CD4-positive, alpha-beta memory T cell (primary cell): Measurements from ENCODE around the gene CDC26. TPM values are rescaled to one million over a fixed set of nuclear protein-coding genes. Genes with fewer than 3 reads are reported as not detected.
"Not testable (repeated sequence)": the region's sequence is repeated elsewhere in the genome, so short reads cannot be mapped to it uniquely, and the experiment has no call there.

Source experiments
- CTCF ChIA-PET: fragments of 350-600 bp; sonication (Branson Sonifier 250); formaldehyde crosslinking; loops from one replicate; lab custom pipeline; 2021; ENCODE audit warnings: inconsistent platforms; ENCODE audit not compliant: partially characterized antibody; lab: Charles Lee
- POLR2A ChIA-PET: fragments of 350-600 bp; sonication (Branson Sonifier 250); formaldehyde crosslinking; loops from one replicate; lab custom pipeline; 2021; ENCODE audit not compliant: partially characterized antibody; lab: Charles Lee
- DNase-seq, 5 donors: peaks; one replicate each; pipeline versions ENCODE4 v3.0.0 to v3.0.0-alpha.2; 2020 to 2022; ENCODE audit warnings: mixed read lengths in 1 of 5
- H3K27ac ChIP-seq: one replicate; pipeline ENCODE4 v1.7.0; 2013; ENCODE audit warnings: low read depth, low read length
- H3K27me3 ChIP-seq: 2 replicates; pipeline ENCODE4 v1.7.0; 2013; ENCODE audit warnings: mild to moderate bottlenecking, low read length, moderate library complexity; ENCODE audit not compliant: insufficient read depth
- H3K36me3 ChIP-seq: 2 replicates; pipeline ENCODE4 v1.7.0; 2013; ENCODE audit warnings: mild to moderate bottlenecking, low read length, moderate library complexity; ENCODE audit not compliant: insufficient read depth
- H3K4me1 ChIP-seq: 2 replicates; pipeline ENCODE4 v1.7.0; 2013; ENCODE audit warnings: mild to moderate bottlenecking, low read length, moderate library complexity; ENCODE audit not compliant: insufficient read depth
- H3K4me3 ChIP-seq, 2 donors: one replicate each; pipeline ENCODE4 v1.7.0; 2013; ENCODE audit warnings: low read length in 2 of 2, mild to moderate bottlenecking in 1 of 2
- H3K9me3 ChIP-seq, 2 donors: one replicate each; pipeline ENCODE4 v1.7.0; 2013; ENCODE audit warnings: low read length in 2 of 2, control low read depth in 1 of 2; ENCODE audit not compliant: control insufficient read depth in 1 of 2
- H3K27ac Mint-ChIP-seq, 7 donors: one replicate each; pipeline ENCODE4 v1.8.0; 2020 to 2021; ENCODE audit warnings: mixed read lengths in 7 of 7, mild to moderate bottlenecking in 6 of 7, inconsistent platforms in 3 of 7, moderate library complexity in 3 of 7
- H3K27me3 Mint-ChIP-seq, 2 donors: one replicate each; pipeline ENCODE4 v1.8.0; 2020 to 2021; ENCODE audit warnings: mixed read lengths in 2 of 2
- H3K36me3 Mint-ChIP-seq, 2 donors: one replicate each; pipeline ENCODE4 v1.8.0; 2020 to 2021; ENCODE audit warnings: mixed read lengths in 2 of 2, inconsistent platforms in 1 of 2, mild to moderate bottlenecking in 1 of 2
- H3K4me1 Mint-ChIP-seq, 4 donors: one replicate each; pipeline ENCODE4 v1.8.0; 2020 to 2021; ENCODE audit warnings: mixed read lengths in 4 of 4, mild to moderate bottlenecking in 1 of 4
- H3K4me3 Mint-ChIP-seq, 8 donors: one replicate each; pipeline ENCODE4 v1.8.0; 2020 to 2021; ENCODE audit warnings: mixed read lengths in 8 of 8, mild to moderate bottlenecking in 7 of 8, moderate library complexity in 6 of 8, inconsistent platforms in 3 of 8
- H3K9me3 Mint-ChIP-seq, 8 donors: one replicate each; pipeline ENCODE4 v1.8.0; 2020 to 2021; ENCODE audit warnings: mixed read lengths in 8 of 8, mild to moderate bottlenecking in 5 of 8, inconsistent platforms in 3 of 8, moderate library complexity in 1 of 8
- intact Hi-C: fragments of 100-400 bp; cut with micrococcal nuclease; formaldehyde crosslinking; loops from one replicate; pipeline ENCODE4 v1.15.1; 2023
- polyA plus RNA-seq, 2 donors: library from polyadenylated mRNA; unstranded; fragments of 300-500 nt; fragmentation: Illumina TruSeq; gene quantifications; one replicate each; pipeline ENCODE4 v1.2.3, GENCODE V29; 2021
- total RNA-seq, 2 experiments: library from RNA; stranded (reverse); gene quantifications; one replicate each; pipeline ENCODE4 v1.2.3, GENCODE V29; 2021

The CDC26 gene
- total and polyA plus RNA-seq, 4 experiments from 2014 or later = 44.4 to 213 (median 98.0) TPM

DNA sequence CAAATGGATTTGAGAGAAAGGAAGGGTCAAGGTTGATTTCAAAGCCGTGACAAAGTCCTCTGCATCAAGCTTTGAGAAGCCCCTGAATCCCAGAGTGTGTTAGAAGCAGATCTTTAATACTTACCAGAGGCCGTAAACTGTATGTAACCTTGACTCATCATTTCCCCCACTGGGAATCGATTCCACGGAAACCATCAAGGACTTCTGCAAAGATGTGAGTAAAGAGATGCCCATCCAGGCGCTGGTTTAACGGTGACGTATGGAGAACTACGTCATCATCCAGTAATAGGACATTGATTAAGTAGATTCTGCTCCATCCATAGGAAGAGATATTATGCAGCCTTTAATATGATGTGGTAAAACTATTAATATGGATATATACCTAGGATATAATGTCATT lies 26.2 kb upstream of the CDC26 start:
- Histone ChIP-seq H3K27ac (no peak overlapping the region), H3K4me3 (no peak overlapping the region), H3K27me3 (no peaks in the 10 kb centered on the region), H3K36me3 (no peaks in the 10 kb centered on the region), H3K4me1 (no peaks in the 10 kb centered on the region), H3K9me3 (no peaks in the 10 kb centered on the region)
- H3K27me3 Mint-ChIP-seq = peaks cover 9 to 10% of the 10 kb centered on the region in 2 donors
- DNase-seq = no peak
- intact Hi-C loops = no loop called here
- H3K4me3 Mint-ChIP-seq = no peak overlapping the region
- peaks cover 0 to 2% (median 0%) of the 10 kb centered on the region in 8 donors for H3K9me3 Mint-ChIP-seq
- CTCF ChIA-PET = no interaction called here
- H3K27ac Mint-ChIP-seq = no peak overlapping the region
- POLR2A ChIA-PET = no interaction called here
- H3K36me3 Mint-ChIP-seq = no peaks in the 10 kb centered on the region
- peaks cover 0 to 1% (median 0%) of the 10 kb centered on the region in 4 donors for H3K4me1 Mint-ChIP-seq

DNA sequence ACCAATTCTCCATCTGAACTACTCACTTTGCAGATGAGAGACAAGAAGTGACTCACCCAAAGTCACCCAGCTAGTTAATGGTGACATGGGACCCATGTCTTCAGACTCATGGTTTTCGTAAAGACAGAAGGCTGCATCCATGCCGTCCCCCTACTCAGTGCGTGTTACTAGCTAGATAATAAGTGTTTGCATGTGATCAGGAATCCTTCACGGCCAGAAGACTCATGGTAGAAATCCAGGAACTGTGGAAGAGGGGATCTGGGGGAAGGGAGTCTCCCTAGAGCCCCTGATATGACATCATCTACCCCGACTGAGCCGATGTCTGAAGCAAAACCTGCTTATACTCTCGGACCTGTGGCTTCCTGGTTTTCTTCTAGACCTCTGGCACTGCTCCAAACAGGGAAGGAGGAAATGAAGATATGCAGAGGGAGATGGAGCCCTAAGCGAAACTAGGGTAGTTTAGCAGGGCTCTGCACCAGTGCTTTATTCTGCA lies 24.5 kb upstream of the CDC26 start:
- peaks cover 0 to 4% (median 0%) of the 10 kb centered on the region in 8 donors for H3K9me3 Mint-ChIP-seq
- no peak overlapping the region for H3K27ac Mint-ChIP-seq
- Histone ChIP-seq H3K4me1 (no peaks in the 10 kb centered on the region), H3K27me3 (no peaks in the 10 kb centered on the region), H3K27ac (no peak overlapping the region), H3K36me3 (no peaks in the 10 kb centered on the region), H3K4me3 (no peak overlapping the region), H3K9me3 (no peaks in the 10 kb centered on the region)
- H3K27me3 Mint-ChIP-seq = peaks cover 6% of the 10 kb centered on the region in 2 donors
- H3K4me1 Mint-ChIP-seq = peaks cover 0 to 1% (median 0%) of the 10 kb centered on the region in 4 donors
- CTCF ChIA-PET = interaction anchor here (1.4 kb wide), 1 partner anchor 12 kb away, joined by 3 read pairs; no protein-coding TSS in a partner anchor
- DNase-seq = no peak
- H3K4me3 Mint-ChIP-seq = no peak overlapping the region
- POLR2A ChIA-PET = no interaction called here
- no peaks in the 10 kb centered on the region for H3K36me3 Mint-ChIP-seq
- intact Hi-C loops = no loop called here

DNA sequence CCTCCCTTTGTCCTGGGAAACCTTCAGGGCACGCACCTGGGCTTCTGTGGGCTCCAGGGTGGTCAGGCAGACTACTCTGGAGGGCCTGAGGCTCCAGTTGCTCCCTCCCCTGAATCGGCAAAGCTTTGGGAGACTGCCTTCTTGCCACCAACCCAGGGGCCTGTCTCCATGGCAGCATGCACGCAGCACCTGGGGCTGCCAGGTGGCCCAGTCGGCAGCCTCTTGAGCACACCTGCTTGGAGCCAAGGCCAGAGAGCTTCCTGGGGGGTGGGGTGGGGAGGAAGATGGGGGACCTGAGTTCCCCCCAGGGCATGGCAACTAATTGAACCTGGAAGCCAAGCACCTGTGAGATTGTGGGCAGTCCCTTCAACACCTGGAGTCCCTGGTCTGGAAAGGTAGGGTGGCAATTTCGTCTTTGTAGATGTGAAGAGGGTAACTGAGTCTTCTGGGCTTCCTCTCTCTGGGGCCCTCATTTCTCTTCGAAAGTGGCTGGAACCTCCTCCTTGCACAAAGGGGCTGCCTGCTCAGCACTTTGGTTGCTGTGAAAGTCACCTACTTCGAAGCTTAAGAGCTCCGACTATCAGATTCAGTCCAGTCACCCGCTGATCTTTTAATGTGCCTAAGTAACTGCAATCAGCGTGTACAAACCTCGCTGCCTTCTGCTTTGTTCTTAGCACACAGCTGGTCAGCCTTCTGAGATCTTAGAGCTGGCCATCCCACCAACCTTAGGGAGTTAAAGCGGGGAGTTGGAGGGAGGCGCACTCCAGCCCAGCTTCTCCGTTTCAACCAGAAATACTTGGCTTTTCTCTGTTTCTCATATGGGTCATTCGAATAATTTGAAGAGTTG lies 23.8 kb upstream of the CDC26 start:
- H3K36me3 ChIP-seq = no peaks in the 10 kb centered on the region
- no peak overlapping the region for H3K27ac ChIP-seq
- H3K4me3 ChIP-seq = no peak overlapping the region
- H3K9me3 ChIP-seq = no peaks in the 10 kb centered on the region
- H3K4me3 Mint-ChIP-seq = no peak overlapping the region
- no peak overlapping the region for H3K27ac Mint-ChIP-seq
- peaks cover 0 to 5% (median 0%) of the 10 kb centered on the region in 8 donors for H3K9me3 Mint-ChIP-seq
- no peaks in the 10 kb centered on the region for H3K4me1 ChIP-seq
- H3K36me3 Mint-ChIP-seq = no peaks in the 10 kb centered on the region
- intact Hi-C loops = no loop called here
- no peak for DNase-seq
- POLR2A ChIA-PET = no interaction called here
- CTCF ChIA-PET = no interaction called here
- no peaks in the 10 kb centered on the region for H3K27me3 ChIP-seq
- H3K4me1 Mint-ChIP-seq = peaks cover 0 to 1% (median 0%) of the 10 kb centered on the region in 4 donors
- peaks cover 6% of the 10 kb centered on the region in 2 donors for H3K27me3 Mint-ChIP-seq

DNA sequence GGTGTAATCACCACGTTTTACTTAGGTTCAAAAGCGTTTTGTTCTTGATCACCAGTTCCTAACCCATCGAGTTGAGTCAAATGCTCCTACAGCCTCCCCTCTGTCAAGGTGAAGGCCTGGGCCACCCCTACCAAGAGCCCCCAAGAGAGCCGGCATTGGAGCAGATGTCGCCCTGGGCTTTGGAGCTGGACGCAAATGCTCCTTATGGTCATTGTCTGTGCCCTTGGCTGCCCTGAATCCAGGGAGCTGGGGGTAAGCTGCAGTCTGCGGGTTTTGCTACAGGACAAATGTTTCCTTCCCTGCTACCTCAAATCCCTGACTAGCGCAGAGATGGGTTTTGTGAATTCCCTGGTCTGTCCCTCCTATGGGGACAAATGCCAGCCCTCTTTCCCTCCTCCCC lies 22.9 kb upstream of the CDC26 start:
- H3K4me1 ChIP-seq = no peaks in the 10 kb centered on the region
- Mint-ChIP-seq H3K27ac (no peak overlapping the region), H3K4me3 (no peak overlapping the region), H3K4me1 (peaks cover 0 to 1% (median 0%) of the 10 kb centered on the region in 4 donors), H3K36me3 (peaks cover 0 to 6% of the 10 kb centered on the region in 2 donors), H3K27me3 (peaks cover 4 to 6% of the 10 kb centered on the region in 2 donors), H3K9me3 (peaks cover 0 to 5% (median 0%) of the 10 kb centered on the region in 8 donors)
- POLR2A ChIA-PET = no interaction called here
- no peaks in the 10 kb centered on the region for H3K36me3 ChIP-seq
- H3K9me3 ChIP-seq = no peaks in the 10 kb centered on the region
- DNase-seq = no peak
- no peaks in the 10 kb centered on the region for H3K27me3 ChIP-seq
- no peak overlapping the region for H3K4me3 ChIP-seq
- CTCF ChIA-PET = no interaction called here
- intact Hi-C loops = no loop called here
- H3K27ac ChIP-seq = no peak overlapping the region

DNA sequence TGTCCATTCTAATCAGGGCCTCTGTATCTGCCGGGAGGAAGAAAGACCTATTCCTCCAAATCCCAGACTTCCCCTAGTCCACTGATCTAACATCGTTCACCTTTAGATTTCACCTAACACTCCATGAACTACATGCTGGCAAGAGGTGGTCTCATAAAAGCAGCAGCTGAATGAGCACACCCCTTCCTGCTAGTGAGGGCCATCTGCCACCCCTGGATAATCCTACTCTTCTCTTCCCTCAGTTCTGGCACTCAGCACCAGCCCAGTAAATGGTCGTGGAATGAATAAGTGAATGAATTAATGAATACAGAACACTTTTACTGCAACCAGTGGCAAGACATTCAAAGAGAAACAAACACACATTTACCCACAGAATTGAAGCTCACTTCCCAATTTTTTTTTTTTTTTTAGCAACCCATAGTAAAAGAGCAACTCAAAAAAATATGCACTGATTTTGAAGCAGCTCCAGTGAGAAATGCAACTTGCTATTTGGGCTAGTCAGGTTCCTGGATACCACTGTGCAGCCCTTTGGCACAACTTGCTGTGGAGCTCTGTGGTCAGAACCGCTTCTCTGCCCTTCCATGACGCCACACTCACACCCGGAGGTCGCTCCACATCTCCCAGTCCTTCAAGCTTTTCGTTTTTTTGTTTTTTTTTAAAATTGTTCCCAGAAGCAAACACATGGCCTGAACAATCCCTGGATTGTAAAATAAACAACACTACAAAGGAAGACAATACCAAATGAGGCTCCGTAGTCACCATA lies 21.6 kb upstream of the CDC26 start:
- peak overlapping the region in 2 of 7 donors; percentile 29 to 79 for H3K27ac Mint-ChIP-seq
- Histone ChIP-seq H3K9me3 (no peaks in the 10 kb centered on the region), H3K4me1 (no peaks in the 10 kb centered on the region), H3K36me3 (peaks cover 8% of the 10 kb centered on the region), H3K4me3 (no peak overlapping the region), H3K27ac (no peak overlapping the region), H3K27me3 (no peaks in the 10 kb centered on the region)
- intact Hi-C loops = no loop called here
- H3K4me1 Mint-ChIP-seq = no peaks in the 10 kb centered on the region
- peaks cover 5 to 19% of the 10 kb centered on the region in 2 donors for H3K36me3 Mint-ChIP-seq
- peaks cover 0 to 5% (median 0%) of the 10 kb centered on the region in 8 donors for H3K9me3 Mint-ChIP-seq
- H3K27me3 Mint-ChIP-seq = no peaks in the 10 kb centered on the region
- ChIA-PET POLR2A (no interaction called here), CTCF (no interaction called here)
- no peak for DNase-seq
- no peak overlapping the region for H3K4me3 Mint-ChIP-seq

DNA sequence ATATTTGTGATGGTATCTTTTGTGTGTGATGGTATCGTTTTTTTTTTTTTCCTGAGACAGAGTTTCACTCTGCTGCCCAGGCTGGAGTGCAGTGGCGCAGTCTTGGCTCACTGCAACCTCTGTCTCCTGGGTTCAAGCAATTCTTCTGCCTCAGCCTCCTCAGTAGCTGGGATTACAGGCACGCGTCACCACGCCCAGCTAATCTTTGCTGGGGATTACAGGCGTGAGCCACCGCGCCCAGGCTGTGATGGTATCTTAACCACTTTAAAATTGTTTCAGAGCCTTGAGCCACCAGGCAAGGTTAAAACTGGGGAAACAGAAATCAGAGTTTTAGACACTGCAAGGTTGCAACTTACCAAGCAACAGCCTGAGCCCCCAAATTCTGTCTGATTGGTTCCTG lies 20.9 kb upstream of the CDC26 start:
- H3K9me3 ChIP-seq, H3K27ac Mint-ChIP-seq, H3K4me1 Mint-ChIP-seq, H3K27me3 Mint-ChIP-seq, POLR2A ChIA-PET, H3K9me3 Mint-ChIP-seq, H3K4me1 ChIP-seq, DNase-seq, H3K27ac ChIP-seq, H3K27me3 ChIP-seq, H3K4me3 Mint-ChIP-seq, H3K4me3 ChIP-seq, intact Hi-C loops: not testable (repeated sequence)
- peaks cover 12 to 25% of the 10 kb centered on the region in 2 donors for H3K36me3 Mint-ChIP-seq
- CTCF ChIA-PET = interaction anchor here (0.7 to 1.2 kb wide), 2 partner anchors 54 to 97 kb away, joined by 3 to 5 read pairs; no protein-coding TSS in a partner anchor
- peaks cover 15% of the 10 kb centered on the region for H3K36me3 ChIP-seq
